ENCODE measurements around the gene UTP4.
A peak's percentile ranks its signal among the peaks of the same experiment; 100 is the strongest.

Gene UTP4

DNA sequence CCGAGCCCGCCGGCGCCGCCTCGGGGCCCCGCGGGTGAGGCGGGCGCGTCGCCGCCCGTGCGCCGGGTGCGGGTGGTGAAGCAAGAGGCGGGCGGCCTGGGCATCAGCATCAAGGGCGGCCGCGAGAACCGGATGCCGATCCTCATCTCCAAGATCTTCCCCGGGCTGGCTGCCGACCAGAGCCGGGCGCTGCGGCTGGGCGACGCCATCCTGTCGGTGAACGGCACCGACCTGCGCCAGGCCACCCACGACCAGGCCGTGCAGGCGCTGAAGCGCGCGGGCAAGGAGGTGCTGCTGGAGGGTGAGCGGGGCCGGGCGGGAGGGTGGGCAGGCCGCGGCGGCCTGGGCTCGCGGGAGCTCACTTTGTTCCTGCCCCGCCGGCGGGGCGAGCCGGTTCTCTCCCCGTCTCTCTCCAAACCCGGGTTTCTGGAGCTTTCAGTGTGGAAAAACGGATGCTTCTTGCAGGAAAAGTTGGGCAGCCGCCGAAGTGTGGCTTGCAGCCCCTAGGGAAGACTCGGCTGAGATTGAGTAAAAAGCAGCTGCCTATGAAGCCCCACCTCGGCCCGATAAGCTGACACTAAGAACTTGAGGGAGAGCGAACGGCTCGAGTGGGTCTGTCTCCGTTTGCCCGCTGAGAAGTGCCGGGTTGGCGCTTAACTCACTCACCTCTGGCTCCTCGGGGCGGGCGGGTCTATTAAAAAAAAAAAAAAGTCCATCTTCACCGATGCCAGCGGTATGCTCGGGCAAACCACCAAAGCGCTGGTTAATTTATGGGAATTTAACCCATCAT, 55.2 kb downstream of the UTP4 start:
- Histone ChIP-seq H3K9me3 (ENCODE audit: control insufficient read depth in 5 of 5, low read length in 5 of 5) (no peaks in the 10 kb centered on the region), H3K36me3 (ENCODE audit: control insufficient read depth in 5 of 5, insufficient read depth in 5 of 5, low read length in 5 of 5) (no peaks in the 10 kb centered on the region), H3K4me3 (ENCODE audit: low read depth in 1 of 5, low read length in 5 of 5) (peak overlapping the region; percentile 75 to 94 (median 80)), H3K27ac (ENCODE audit: low read depth, low read length) (peak overlapping the region; percentile 85), H3K4me1 (ENCODE audit: control insufficient read depth in 5 of 5, insufficient read depth in 5 of 5, low read length in 5 of 5) (peaks cover 6 to 64% (median 56%) of the 10 kb centered on the region in 5 donors), H3K9ac (ENCODE audit: low read length in 5 of 5) (peak overlapping the region; percentile 3 to 98 (median 85)), H3K27me3 (ENCODE audit: control insufficient read depth in 5 of 5, insufficient read depth in 4 of 5, low read length in 5 of 5) (no peaks in the 10 kb centered on the region)

- H3K9me3 ChIP-seq (ENCODE audit: control insufficient read depth in 5 of 5, low read length in 5 of 5): no peaks in the 10 kb centered on the region
- H3K27me3 ChIP-seq (ENCODE audit: control insufficient read depth in 5 of 5, insufficient read depth in 4 of 5, low read length in 5 of 5): no peaks in the 10 kb centered on the region
- H3K36me3 ChIP-seq (ENCODE audit: control insufficient read depth in 5 of 5, insufficient read depth in 5 of 5, low read length in 5 of 5): no peaks in the 10 kb centered on the region
- H3K9ac ChIP-seq (ENCODE audit: low read length in 5 of 5): peak overlapping the region; percentile 3 to 98 (median 85)
- H3K4me3 ChIP-seq (ENCODE audit: low read depth in 1 of 5, low read length in 5 of 5): peak overlapping the region; percentile 75 to 94 (median 80)
- H3K4me1 ChIP-seq (ENCODE audit: control insufficient read depth in 5 of 5, insufficient read depth in 5 of 5, low read length in 5 of 5): peaks cover 3 to 59% (median 51%) of the 10 kb centered on the region in 5 donors
- H3K27ac ChIP-seq (ENCODE audit: low read depth, low read length): peak overlapping the region; percentile 85
Measured at GRCh38 chr16:69188236-69188549, 55.7 kb downstream of the UTP4 start.

DNA sequence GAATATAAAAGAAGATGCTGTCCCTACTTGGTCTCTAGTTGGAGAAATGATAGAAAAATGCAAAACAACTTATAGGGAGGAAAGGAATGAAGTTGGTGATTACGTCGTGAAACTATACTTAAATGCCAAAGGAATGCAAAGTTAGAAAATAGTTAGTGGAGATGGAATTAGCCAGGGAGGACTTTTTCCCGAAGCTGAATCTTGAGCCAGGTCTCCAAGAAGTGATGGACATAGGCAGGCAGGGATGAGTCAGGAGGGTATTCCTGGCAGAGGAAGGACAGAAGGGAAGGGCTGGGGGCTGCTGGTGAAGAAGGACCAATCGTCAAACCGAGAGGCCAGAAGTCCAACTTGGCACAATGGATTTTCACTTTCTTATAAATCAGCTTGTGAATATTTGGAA, 56.3 kb downstream of the UTP4 start:
- peak overlapping the region; percentile 3 to 98 (median 85) for H3K9ac ChIP-seq (ENCODE audit: low read length in 5 of 5)
- no peaks in the 10 kb centered on the region for H3K9me3 ChIP-seq (ENCODE audit: control insufficient read depth in 5 of 5, low read length in 5 of 5)
- H3K36me3 ChIP-seq (ENCODE audit: control insufficient read depth in 5 of 5, insufficient read depth in 5 of 5, low read length in 5 of 5): no peaks in the 10 kb centered on the region
- H3K27me3 ChIP-seq (ENCODE audit: control insufficient read depth in 5 of 5, insufficient read depth in 4 of 5, low read length in 5 of 5): no peaks in the 10 kb centered on the region
- peak overlapping the region; percentile 75 to 94 (median 80) for H3K4me3 ChIP-seq (ENCODE audit: low read depth in 1 of 5, low read length in 5 of 5)
- peaks cover under 1 to 55% (median 48%) of the 10 kb centered on the region in 5 donors for H3K4me1 ChIP-seq (ENCODE audit: control insufficient read depth in 5 of 5, insufficient read depth in 5 of 5, low read length in 5 of 5)
- H3K27ac ChIP-seq (ENCODE audit: low read depth, low read length): peak overlapping the region; percentile 85

- no peaks in the 10 kb centered on the region for H3K9me3 ChIP-seq (ENCODE audit: control insufficient read depth in 5 of 5, low read length in 5 of 5)
- no peaks in the 10 kb centered on the region for H3K36me3 ChIP-seq (ENCODE audit: control insufficient read depth in 5 of 5, insufficient read depth in 5 of 5, low read length in 5 of 5)
- H3K4me3 ChIP-seq (ENCODE audit: low read depth in 1 of 5, low read length in 5 of 5): peak overlapping the region in 2 of 5 donors; percentile 22 to 75
- no peaks in the 10 kb centered on the region for H3K27me3 ChIP-seq (ENCODE audit: control insufficient read depth in 5 of 5, insufficient read depth in 4 of 5, low read length in 5 of 5)
- peak overlapping the region in 1 of 5 donors; percentile 63 for H3K9ac ChIP-seq (ENCODE audit: low read length in 5 of 5)
- H3K4me1 ChIP-seq (ENCODE audit: control insufficient read depth in 5 of 5, insufficient read depth in 5 of 5, low read length in 5 of 5): peaks cover 0 to 59% (median 54%) of the 10 kb centered on the region in 5 donors
- peak overlapping the region; percentile 85 for H3K27ac ChIP-seq (ENCODE audit: low read depth, low read length)
Measured at GRCh38 chr16:69190046-69190588, 57.7 kb downstream of the UTP4 start.

- Histone ChIP-seq H3K27me3 (ENCODE audit: control insufficient read depth in 5 of 5, insufficient read depth in 4 of 5, low read length in 5 of 5) (no peaks in the 10 kb centered on the region), H3K9ac (ENCODE audit: low read length in 5 of 5) (peak overlapping the region in 1 of 5 donors; percentile 63), H3K36me3 (ENCODE audit: control insufficient read depth in 5 of 5, insufficient read depth in 5 of 5, low read length in 5 of 5) (no peaks in the 10 kb centered on the region), H3K27ac (ENCODE audit: low read depth, low read length) (peak overlapping the region; percentile 85), H3K9me3 (ENCODE audit: control insufficient read depth in 5 of 5, low read length in 5 of 5) (no peaks in the 10 kb centered on the region), H3K4me3 (ENCODE audit: low read depth in 1 of 5, low read length in 5 of 5) (peak overlapping the region in 1 of 5 donors; percentile 36), H3K4me1 (ENCODE audit: control insufficient read depth in 5 of 5, insufficient read depth in 5 of 5, low read length in 5 of 5) (peaks cover 0 to 64% (median 59%) of the 10 kb centered on the region in 5 donors)
Measured at GRCh38 chr16:69190598-69190997, 58.1 kb downstream of the UTP4 start.

DNA sequence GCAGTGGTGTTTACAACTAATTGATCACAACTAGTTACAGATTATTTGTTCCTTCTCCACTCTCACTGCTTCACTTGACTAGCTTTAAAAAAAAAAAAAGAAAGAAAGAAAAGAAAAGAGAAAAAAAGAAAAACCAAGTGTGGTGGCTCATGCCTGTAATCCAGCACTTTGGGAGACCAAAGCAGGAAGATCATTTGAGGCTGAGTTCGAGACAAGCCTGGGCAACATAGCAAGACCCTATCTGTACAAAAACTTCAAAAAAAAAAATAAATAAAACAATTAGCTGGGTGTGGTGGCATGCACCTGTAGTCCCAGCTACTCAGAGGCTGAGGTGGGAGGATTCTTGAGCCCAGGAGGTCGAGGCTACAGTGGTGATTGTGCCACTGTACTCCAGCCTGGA, 58.7 kb downstream of the UTP4 start:
- no peaks in the 10 kb centered on the region for H3K9me3 ChIP-seq (ENCODE audit: control insufficient read depth in 5 of 5, low read length in 5 of 5)
- no peak overlapping the region for H3K9ac ChIP-seq (ENCODE audit: low read length in 5 of 5)
- H3K4me3 ChIP-seq (ENCODE audit: low read depth in 1 of 5, low read length in 5 of 5): no peak overlapping the region
- no peaks in the 10 kb centered on the region for H3K27me3 ChIP-seq (ENCODE audit: control insufficient read depth in 5 of 5, insufficient read depth in 4 of 5, low read length in 5 of 5)
- H3K4me1 ChIP-seq (ENCODE audit: control insufficient read depth in 5 of 5, insufficient read depth in 5 of 5, low read length in 5 of 5): peaks cover 0 to 66% (median 61%) of the 10 kb centered on the region in 5 donors
- H3K27ac ChIP-seq (ENCODE audit: low read depth, low read length): peak overlapping the region; percentile 85
- H3K36me3 ChIP-seq (ENCODE audit: control insufficient read depth in 5 of 5, insufficient read depth in 5 of 5, low read length in 5 of 5): no peaks in the 10 kb centered on the region

DNA sequence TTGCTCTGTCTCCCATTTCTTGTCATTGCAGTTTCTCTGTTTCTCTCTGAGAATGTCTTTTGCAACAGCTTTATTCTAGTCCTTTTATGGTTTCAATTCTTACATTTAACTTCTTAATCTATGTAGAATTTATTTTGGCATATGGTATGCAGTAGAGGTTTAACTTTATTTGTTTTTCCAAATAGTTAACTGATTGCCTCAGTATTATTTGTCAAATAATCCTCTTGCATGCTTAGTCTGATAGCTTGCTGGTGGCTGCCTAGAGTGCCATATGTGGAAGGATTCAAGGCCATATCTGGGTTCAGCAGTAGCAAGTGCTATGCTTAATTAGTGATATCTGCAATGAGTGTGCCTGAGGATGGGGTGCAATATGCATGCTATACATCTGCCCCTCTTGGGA, 61.4 kb downstream of the UTP4 start:
- H3K9me3 ChIP-seq (ENCODE audit: control insufficient read depth in 5 of 5, low read length in 5 of 5): no peaks in the 10 kb centered on the region
- H3K4me3 ChIP-seq (ENCODE audit: low read depth in 1 of 5, low read length in 5 of 5): no peak overlapping the region
- no peak overlapping the region for H3K27ac ChIP-seq (ENCODE audit: low read depth, low read length)
- peak overlapping the region in 1 of 5 donors; percentile 4 for H3K9ac ChIP-seq (ENCODE audit: low read length in 5 of 5)
- no peaks in the 10 kb centered on the region for H3K27me3 ChIP-seq (ENCODE audit: control insufficient read depth in 5 of 5, insufficient read depth in 4 of 5, low read length in 5 of 5)
- no peaks in the 10 kb centered on the region for H3K36me3 ChIP-seq (ENCODE audit: control insufficient read depth in 5 of 5, insufficient read depth in 5 of 5, low read length in 5 of 5)
- peaks cover 0 to 56% (median 42%) of the 10 kb centered on the region in 5 donors for H3K4me1 ChIP-seq (ENCODE audit: control insufficient read depth in 5 of 5, insufficient read depth in 5 of 5, low read length in 5 of 5)

GRCh38 chr16:69194488-69194887, 62.0 kb downstream of the UTP4 start:
- Histone ChIP-seq H3K9ac (ENCODE audit: low read length in 5 of 5) (no peak overlapping the region), H3K27ac (ENCODE audit: low read depth, low read length) (no peak overlapping the region), H3K9me3 (ENCODE audit: control insufficient read depth in 5 of 5, low read length in 5 of 5) (no peaks in the 10 kb centered on the region), H3K27me3 (ENCODE audit: control insufficient read depth in 5 of 5, insufficient read depth in 4 of 5, low read length in 5 of 5) (no peaks in the 10 kb centered on the region), H3K4me3 (ENCODE audit: low read depth in 1 of 5, low read length in 5 of 5) (no peak overlapping the region), H3K4me1 (ENCODE audit: control insufficient read depth in 5 of 5, insufficient read depth in 5 of 5, low read length in 5 of 5) (peaks cover 0 to 56% (median 35%) of the 10 kb centered on the region in 5 donors), H3K36me3 (ENCODE audit: control insufficient read depth in 5 of 5, insufficient read depth in 5 of 5, low read length in 5 of 5) (no peaks in the 10 kb centered on the region)

- no peaks in the 10 kb centered on the region for H3K36me3 ChIP-seq (ENCODE audit: control insufficient read depth in 5 of 5, insufficient read depth in 5 of 5, low read length in 5 of 5)
- H3K27me3 ChIP-seq (ENCODE audit: control insufficient read depth in 5 of 5, insufficient read depth in 4 of 5, low read length in 5 of 5): no peaks in the 10 kb centered on the region
- no peak overlapping the region for H3K9ac ChIP-seq (ENCODE audit: low read length in 5 of 5)
- H3K4me3 ChIP-seq (ENCODE audit: low read depth in 1 of 5, low read length in 5 of 5): no peak overlapping the region
- H3K27ac ChIP-seq (ENCODE audit: low read depth, low read length): no peak overlapping the region
- H3K4me1 ChIP-seq (ENCODE audit: control insufficient read depth in 5 of 5, insufficient read depth in 5 of 5, low read length in 5 of 5): peaks cover 0 to 50% (median 25%) of the 10 kb centered on the region in 5 donors
- no peaks in the 10 kb centered on the region for H3K9me3 ChIP-seq (ENCODE audit: control insufficient read depth in 5 of 5, low read length in 5 of 5)
Measured at GRCh38 chr16:69195369-69196029, 63.0 kb downstream of the UTP4 start.

GRCh38 chr16:69197573-69197972, 65.1 kb downstream of the UTP4 start:
- H3K27ac ChIP-seq (ENCODE audit: low read depth, low read length): no peak overlapping the region

More at GRCh38 chr16:69197573-69197972, 65.1 kb downstream of the UTP4 start:
- Histone ChIP-seq H3K4me3 (ENCODE audit: low read depth in 1 of 5, low read length in 5 of 5) (no peak overlapping the region), H3K36me3 (ENCODE audit: control insufficient read depth in 5 of 5, insufficient read depth in 5 of 5, low read length in 5 of 5) (no peaks in the 10 kb centered on the region), H3K27me3 (ENCODE audit: control insufficient read depth in 5 of 5, insufficient read depth in 4 of 5, low read length in 5 of 5) (no peaks in the 10 kb centered on the region), H3K4me1 (ENCODE audit: control insufficient read depth in 5 of 5, insufficient read depth in 5 of 5, low read length in 5 of 5) (peaks cover 0 to 46% (median 21%) of the 10 kb centered on the region in 5 donors), H3K9ac (ENCODE audit: low read length in 5 of 5) (no peak overlapping the region), H3K9me3 (ENCODE audit: control insufficient read depth in 5 of 5, low read length in 5 of 5) (no peaks in the 10 kb centered on the region)
